HEK293 (cell line): ENCODE results near the gene HMSD.

ENCODE experiments used
- CTCF ChIA-PET: fragments of 350-600 bp; formaldehyde crosslinking; extraction: SDS; loops from one replicate; lab custom pipeline; 2021; ENCODE audit warnings: antibody characterized with exemption; lab: Yijun Ruan, JAX
- POLR2A ChIA-PET: fragments of 300-600 bp; formaldehyde crosslinking; extraction: SDS; loops from one replicate; lab custom pipeline; 2020; ENCODE audit warnings: antibody characterized with exemption, inconsistent platforms; lab: Yijun Ruan, JAX
- H3K27ac ChIP-seq: fragments of 200-500 bp; sonication (Bioruptor generic); 2 replicates; pipeline ENCODE4 v1.5.1; 2014; ENCODE audit warnings: low read depth, low read length, control low read depth, inconsistent platforms; ENCODE audit errors: extremely low read depth
- H3K36me3 ChIP-seq, 2 experiments: fragments of 200-500 bp in 1 of 2; sonication (Bioruptor generic) in 1 of 2; 1 replicate in 1 of 2; 2 replicates in 1 of 2; pipeline ENCODE4 v1.5.1; 2014 to 2017; ENCODE audit warnings: inconsistent platforms in 2 of 2, low read length in 2 of 2; ENCODE audit not compliant: control insufficient read depth in 2 of 2, insufficient read depth in 1 of 2
- H3K4me1 ChIP-seq: fragments of 200-500 bp; sonication (Bioruptor generic); 2 replicates; pipeline ENCODE4 v1.5.1; 2014; ENCODE audit warnings: mild to moderate bottlenecking, low read length, inconsistent platforms; ENCODE audit not compliant: control insufficient read depth, insufficient read depth
- H3K4me3 ChIP-seq: 2 replicates; pipeline ENCODE4 v1.5.1; 2011; ENCODE audit warnings: low read depth, mild to moderate bottlenecking, control low read depth, low read length, moderate library complexity
- H3K9me3 ChIP-seq: fragments of 200-500 bp; sonication (Bioruptor generic); 2 replicates; pipeline ENCODE4 v1.5.1; 2014; ENCODE audit warnings: low read depth, low read length, inconsistent platforms; ENCODE audit not compliant: control insufficient read depth, insufficient read depth
- FEZF1 ChIP-seq: fragments of 450-650 bp; formaldehyde crosslinking; IDR thresholded peaks from 2 replicates; pipeline ENCODE4 v1.5.1; 2016; ENCODE audit warnings: missing biosample characterization, missing genetic modification characterization
- KLF10 ChIP-seq: fragments of 450-650 bp; IDR thresholded peaks from 2 replicates; pipeline ENCODE4 v1.5.1; 2018; ENCODE audit warnings: missing biosample characterization, mild to moderate bottlenecking, missing genetic modification characterization
- MZF1 ChIP-seq: fragments of 450-650 bp; formaldehyde crosslinking; IDR thresholded peaks from 2 replicates; pipeline ENCODE4 v1.5.1; 2017; ENCODE audit warnings: missing biosample characterization, missing genetic modification characterization, borderline replicate concordance
- WT1 ChIP-seq: fragments of 450-650 bp; formaldehyde crosslinking; IDR thresholded peaks from 2 replicates; pipeline ENCODE4 v1.5.1; 2016; ENCODE audit warnings: missing biosample characterization, missing genetic modification characterization
- ZFHX2 ChIP-seq: fragments of 450-650 bp; formaldehyde crosslinking; conservative IDR thresholded peaks from 2 replicates; pipeline ENCODE4 v1.5.1; 2016; ENCODE audit warnings: missing biosample characterization, missing genetic modification characterization
- ZFP41 ChIP-seq: fragments of 450-650 bp; formaldehyde crosslinking; IDR thresholded peaks from 2 replicates; pipeline ENCODE4 v1.5.1; 2016; ENCODE audit warnings: missing biosample characterization, missing genetic modification characterization, borderline replicate concordance
- ZNF138 ChIP-seq: fragments of 450-650 bp; formaldehyde crosslinking; IDR thresholded peaks from 2 replicates; pipeline ENCODE4 v1.5.1; 2016; ENCODE audit warnings: missing biosample characterization, missing genetic modification characterization, borderline replicate concordance
- ZNF248 ChIP-seq: fragments of 450-650 bp; formaldehyde crosslinking; IDR thresholded peaks from 2 replicates; pipeline ENCODE4 v1.5.1; 2017; ENCODE audit warnings: missing biosample characterization, missing genetic modification characterization
- ZNF354C ChIP-seq: fragments of 450-650 bp; formaldehyde crosslinking; IDR thresholded peaks from 2 replicates; pipeline ENCODE4 v1.5.1; 2016; ENCODE audit warnings: missing biosample characterization, missing genetic modification characterization, low read depth, borderline replicate concordance
- ZNF394 ChIP-seq: fragments of 450-650 bp; formaldehyde crosslinking; IDR thresholded peaks from 2 replicates; pipeline ENCODE4 v1.5.1; 2016; ENCODE audit warnings: missing biosample characterization, missing genetic modification characterization, mild to moderate bottlenecking, moderate library complexity, borderline replicate concordance
- ZNF473 ChIP-seq: fragments of 450-650 bp; formaldehyde crosslinking; IDR thresholded peaks from 2 replicates; pipeline ENCODE4 v1.5.1; 2017; ENCODE audit warnings: missing biosample characterization, missing genetic modification characterization
- ZNF548 ChIP-seq: fragments of 450-650 bp; formaldehyde crosslinking; IDR thresholded peaks from 2 replicates; pipeline ENCODE4 v1.5.1; 2016; ENCODE audit warnings: missing biosample characterization, missing genetic modification characterization
- ZNF558 ChIP-seq: fragments of 450-650 bp; formaldehyde crosslinking; IDR thresholded peaks from 2 replicates; pipeline ENCODE4 v1.5.1; 2016; ENCODE audit warnings: missing biosample characterization, missing genetic modification characterization
- ZNF626 ChIP-seq: fragments of 450-650 bp; sonication (Bioruptor Pico); formaldehyde crosslinking; IDR thresholded peaks from 2 replicates; pipeline ENCODE4 v1.5.1; 2018; ENCODE audit warnings: missing biosample characterization, missing genetic modification characterization, inconsistent platforms
- ZSCAN30 ChIP-seq: fragments of 450-650 bp; IDR thresholded peaks from 2 replicates; pipeline ENCODE4 v1.5.1; 2018; ENCODE audit warnings: missing biosample characterization, mild to moderate bottlenecking, missing genetic modification characterization, moderate library complexity
- TF ChIP-seq, protein P1 (sequence below): fragments of 450-650 bp; formaldehyde crosslinking; IDR thresholded peaks from 2 replicates; pipeline ENCODE4 v1.5.1; 2016; ENCODE audit warnings: missing biosample characterization, missing genetic modification characterization, low read depth
- TF ChIP-seq, protein P2 (sequence below): IDR thresholded peaks from 2 replicates; pipeline ENCODE4 v1.6.1; 2011; ENCODE audit warnings: mild to moderate bottlenecking, low read depth, low read length, borderline replicate concordance
- TF ChIP-seq, protein P3 (sequence below): fragments of 450-650 bp; IDR thresholded peaks from 2 replicates; pipeline ENCODE4 v1.5.1; 2018; ENCODE audit warnings: missing biosample characterization, missing genetic modification characterization
- TF ChIP-seq, protein P4 (sequence below): fragments of 450-650 bp; formaldehyde crosslinking; IDR thresholded peaks from 2 replicates; pipeline ENCODE4 v1.5.1; 2016; ENCODE audit warnings: missing biosample characterization, missing genetic modification characterization
- TF ChIP-seq, protein P5 (sequence below): fragments of 450-650 bp; formaldehyde crosslinking; optimal IDR thresholded peaks from 2 replicates; pipeline ENCODE3; 2016; ENCODE audit warnings: missing biosample characterization, mild to moderate bottlenecking, missing genetic modification characterization

The HMSD gene

DNA sequence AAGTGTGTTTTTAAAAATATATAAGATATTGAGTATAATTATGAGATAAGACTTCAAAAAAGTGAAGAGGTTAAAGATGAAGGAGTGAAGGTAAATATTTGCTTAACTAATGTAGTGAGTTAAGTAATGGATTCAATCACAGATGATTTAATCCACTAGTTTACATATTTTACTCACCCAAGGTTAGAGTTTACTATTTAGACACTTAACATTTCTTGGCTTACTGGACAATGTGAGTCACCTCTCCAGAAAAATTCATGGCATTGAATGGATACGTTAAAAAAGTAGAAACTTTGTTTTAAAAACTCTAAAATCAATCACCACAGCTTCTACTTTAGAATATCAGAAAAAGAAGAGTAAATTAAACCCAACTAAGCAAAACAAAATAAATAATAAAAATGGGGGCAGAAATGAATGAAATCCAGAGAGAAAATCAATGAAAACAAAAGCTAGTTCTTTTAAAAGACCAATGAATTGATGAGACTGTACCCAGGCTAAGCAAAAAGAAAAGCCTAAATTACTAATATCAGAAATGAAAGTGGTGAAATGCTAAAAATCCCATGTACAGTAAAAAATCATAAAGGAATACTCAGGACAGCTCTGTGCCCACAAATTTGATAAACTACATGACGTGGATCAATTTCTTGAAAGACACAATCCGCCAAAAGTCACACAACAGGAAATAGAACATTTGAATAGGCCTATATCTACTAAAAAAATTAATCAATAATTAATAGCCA, 1.9 kb upstream of the HMSD start:
- no peak for TF ChIP-seq ZNF473 (tag by site-specific recombination)
- no peak for TF ChIP-seq ZNF626 (tag by site-specific recombination)
- TF ChIP-seq, protein P1, sequence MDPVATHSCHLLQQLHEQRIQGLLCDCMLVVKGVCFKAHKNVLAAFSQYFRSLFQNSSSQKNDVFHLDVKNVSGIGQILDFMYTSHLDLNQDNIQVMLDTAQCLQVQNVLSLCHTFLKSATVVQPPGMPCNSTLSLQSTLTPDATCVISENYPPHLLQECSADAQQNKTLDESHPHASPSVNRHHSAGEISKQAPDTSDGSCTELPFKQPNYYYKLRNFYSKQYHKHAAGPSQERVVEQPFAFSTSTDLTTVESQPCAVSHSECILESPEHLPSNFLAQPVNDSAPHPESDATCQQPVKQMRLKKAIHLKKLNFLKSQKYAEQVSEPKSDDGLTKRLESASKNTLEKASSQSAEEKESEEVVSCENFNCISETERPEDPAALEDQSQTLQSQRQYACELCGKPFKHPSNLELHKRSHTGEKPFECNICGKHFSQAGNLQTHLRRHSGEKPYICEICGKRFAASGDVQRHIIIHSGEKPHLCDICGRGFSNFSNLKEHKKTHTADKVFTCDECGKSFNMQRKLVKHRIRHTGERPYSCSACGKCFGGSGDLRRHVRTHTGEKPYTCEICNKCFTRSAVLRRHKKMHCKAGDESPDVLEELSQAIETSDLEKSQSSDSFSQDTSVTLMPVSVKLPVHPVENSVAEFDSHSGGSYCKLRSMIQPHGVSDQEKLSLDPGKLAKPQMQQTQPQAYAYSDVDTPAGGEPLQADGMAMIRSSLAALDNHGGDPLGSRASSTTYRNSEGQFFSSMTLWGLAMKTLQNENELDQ (tag by site-specific recombination): no peak
- no peak for TF ChIP-seq FEZF1 (tag by site-specific recombination)
- TF ChIP-seq ZNF394: no peak
- TF ChIP-seq, protein P2, sequence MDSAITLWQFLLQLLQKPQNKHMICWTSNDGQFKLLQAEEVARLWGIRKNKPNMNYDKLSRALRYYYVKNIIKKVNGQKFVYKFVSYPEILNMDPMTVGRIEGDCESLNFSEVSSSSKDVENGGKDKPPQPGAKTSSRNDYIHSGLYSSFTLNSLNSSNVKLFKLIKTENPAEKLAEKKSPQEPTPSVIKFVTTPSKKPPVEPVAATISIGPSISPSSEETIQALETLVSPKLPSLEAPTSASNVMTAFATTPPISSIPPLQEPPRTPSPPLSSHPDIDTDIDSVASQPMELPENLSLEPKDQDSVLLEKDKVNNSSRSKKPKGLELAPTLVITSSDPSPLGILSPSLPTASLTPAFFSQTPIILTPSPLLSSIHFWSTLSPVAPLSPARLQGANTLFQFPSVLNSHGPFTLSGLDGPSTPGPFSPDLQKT: no peak
- TF ChIP-seq, protein P3, sequence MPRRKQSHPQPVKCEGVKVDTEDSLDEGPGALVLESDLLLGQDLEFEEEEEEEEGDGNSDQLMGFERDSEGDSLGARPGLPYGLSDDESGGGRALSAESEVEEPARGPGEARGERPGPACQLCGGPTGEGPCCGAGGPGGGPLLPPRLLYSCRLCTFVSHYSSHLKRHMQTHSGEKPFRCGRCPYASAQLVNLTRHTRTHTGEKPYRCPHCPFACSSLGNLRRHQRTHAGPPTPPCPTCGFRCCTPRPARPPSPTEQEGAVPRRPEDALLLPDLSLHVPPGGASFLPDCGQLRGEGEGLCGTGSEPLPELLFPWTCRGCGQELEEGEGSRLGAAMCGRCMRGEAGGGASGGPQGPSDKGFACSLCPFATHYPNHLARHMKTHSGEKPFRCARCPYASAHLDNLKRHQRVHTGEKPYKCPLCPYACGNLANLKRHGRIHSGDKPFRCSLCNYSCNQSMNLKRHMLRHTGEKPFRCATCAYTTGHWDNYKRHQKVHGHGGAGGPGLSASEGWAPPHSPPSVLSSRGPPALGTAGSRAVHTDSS (tag by site-specific recombination): no peak
- TF ChIP-seq, protein P4, sequence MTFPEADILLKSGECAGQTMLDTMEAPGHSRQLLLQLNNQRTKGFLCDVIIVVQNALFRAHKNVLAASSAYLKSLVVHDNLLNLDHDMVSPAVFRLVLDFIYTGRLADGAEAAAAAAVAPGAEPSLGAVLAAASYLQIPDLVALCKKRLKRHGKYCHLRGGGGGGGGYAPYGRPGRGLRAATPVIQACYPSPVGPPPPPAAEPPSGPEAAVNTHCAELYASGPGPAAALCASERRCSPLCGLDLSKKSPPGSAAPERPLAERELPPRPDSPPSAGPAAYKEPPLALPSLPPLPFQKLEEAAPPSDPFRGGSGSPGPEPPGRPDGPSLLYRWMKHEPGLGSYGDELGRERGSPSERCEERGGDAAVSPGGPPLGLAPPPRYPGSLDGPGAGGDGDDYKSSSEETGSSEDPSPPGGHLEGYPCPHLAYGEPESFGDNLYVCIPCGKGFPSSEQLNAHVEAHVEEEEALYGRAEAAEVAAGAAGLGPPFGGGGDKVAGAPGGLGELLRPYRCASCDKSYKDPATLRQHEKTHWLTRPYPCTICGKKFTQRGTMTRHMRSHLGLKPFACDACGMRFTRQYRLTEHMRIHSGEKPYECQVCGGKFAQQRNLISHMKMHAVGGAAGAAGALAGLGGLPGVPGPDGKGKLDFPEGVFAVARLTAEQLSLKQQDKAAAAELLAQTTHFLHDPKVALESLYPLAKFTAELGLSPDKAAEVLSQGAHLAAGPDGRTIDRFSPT (tag by site-specific recombination): no peak
- TF ChIP-seq MZF1 (tag by site-specific recombination): no peak
- TF ChIP-seq, protein P5, sequence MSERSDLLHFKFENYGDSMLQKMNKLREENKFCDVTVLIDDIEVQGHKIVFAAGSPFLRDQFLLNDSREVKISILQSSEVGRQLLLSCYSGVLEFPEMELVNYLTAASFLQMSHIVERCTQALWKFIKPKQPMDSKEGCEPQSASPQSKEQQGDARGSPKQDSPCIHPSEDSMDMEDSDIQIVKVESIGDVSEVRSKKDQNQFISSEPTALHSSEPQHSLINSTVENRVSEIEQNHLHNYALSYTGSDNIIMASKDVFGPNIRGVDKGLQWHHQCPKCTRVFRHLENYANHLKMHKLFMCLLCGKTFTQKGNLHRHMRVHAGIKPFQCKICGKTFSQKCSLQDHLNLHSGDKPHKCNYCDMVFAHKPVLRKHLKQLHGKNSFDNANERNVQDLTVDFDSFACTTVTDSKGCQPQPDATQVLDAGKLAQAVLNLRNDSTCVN (tag by site-specific recombination): no peak
- no peak for TF ChIP-seq ZFHX2
- no peak for TF ChIP-seq ZFP41
- TF ChIP-seq WT1 (tag by site-specific recombination): no peak
- TF ChIP-seq ZNF558 (tag by site-specific recombination): no peak
- no peak for TF ChIP-seq ZSCAN30
- no peak for TF ChIP-seq KLF10 (tag by site-specific recombination)
- TF ChIP-seq ZNF138: no peak
- no peak for TF ChIP-seq ZNF548 (tag by site-specific recombination)
- no peak for TF ChIP-seq ZNF248 (tag by site-specific recombination)
- TF ChIP-seq ZNF354C (tag by site-specific recombination): no peak
- POLR2A ChIA-PET: no interaction called here
- Histone ChIP-seq H3K36me3 (no peaks in the 10 kb centered on the region), H3K9me3 (no peaks in the 10 kb centered on the region), H3K4me1 (no peaks in the 10 kb centered on the region), H3K27ac (no peak overlapping the region), H3K4me3 (no peak overlapping the region)
- CTCF ChIA-PET: interaction anchor here (0.6 to 3.8 kb wide), 2 partner anchors 11 to 90 kb away, joined by 3 to 20 read pairs; no protein-coding TSS in a partner anchor
